C4-2B (cell line): ENCODE data around the gene MYL5.

ENCODE experiments used
- H3K27ac ChIP-seq: fragments of 450-650 bp; 2 replicates; pipeline ENCODE4 v1.5.1; 2017
- CTCF ChIP-seq: fragments of 450-650 bp; conservative IDR thresholded peaks from 2 replicates; pipeline ENCODE4 v1.5.1; 2017; ENCODE audit warnings: mild to moderate bottlenecking
- ZFX ChIP-seq: fragments of 450-650 bp; IDR thresholded peaks from 2 replicates; pipeline ENCODE4 v1.6.1; 2017

Gene MYL5

GRCh38 chr4:646460-646859, 27.9 kb upstream of the MYL5 start:
- TF ChIP-seq ZFX (no peak), CTCF (no peak)
- no peak overlapping the region for H3K27ac ChIP-seq

- no peak overlapping the region for H3K27ac ChIP-seq
- TF ChIP-seq ZFX: no peak
- no peak for TF ChIP-seq CTCF
Observed at GRCh38 chr4:647481-647880, 26.9 kb upstream of the MYL5 start.

- TF ChIP-seq ZFX (no peak), CTCF (no peak)
- no peak overlapping the region for H3K27ac ChIP-seq
Observed at GRCh38 chr4:648579-649292, 25.6 kb upstream of the MYL5 start.

- H3K27ac ChIP-seq: no peak overlapping the region
- TF ChIP-seq CTCF: no peak
- TF ChIP-seq ZFX: no peak
Observed at GRCh38 chr4:649293-649625, 25.1 kb upstream of the MYL5 start.

- H3K27ac ChIP-seq: no peak overlapping the region
- no peak for TF ChIP-seq ZFX
- no peak for TF ChIP-seq CTCF
Observed at GRCh38 chr4:649751-650310, 24.5 kb upstream of the MYL5 start.

- TF ChIP-seq ZFX (no peak), CTCF (no peak)
- no peak overlapping the region for H3K27ac ChIP-seq
Observed at GRCh38 chr4:650461-650860, 23.9 kb upstream of the MYL5 start.

GRCh38 chr4:650951-651883, 23.1 kb upstream of the MYL5 start:
- no peak overlapping the region for H3K27ac ChIP-seq
- TF ChIP-seq ZFX (no peak), CTCF (no peak)
